Progenitor cell of endocrine pancreas (in vitro differentiated cells): ENCODE measurements around the gene PTPRT. TPM values are rescaled to one million over a fixed set of nuclear protein-coding genes. Genes with fewer than 3 reads are reported as not detected.

Experiments used
- DNase-seq: peaks from one replicate; pipeline ENCODE4 v3.0.0; 2021; ENCODE audit warnings: low spot score; ENCODE audit not compliant: unreplicated experiment
- H3K27ac Mint-ChIP-seq: 2 replicates; pipeline ENCODE4 v1.8.0; 2021; ENCODE audit warnings: mild to moderate bottlenecking, moderate library complexity, mixed read lengths
- H3K27me3 Mint-ChIP-seq: 2 replicates; pipeline ENCODE4 v1.8.0; 2021; ENCODE audit warnings: mixed read lengths
- H3K36me3 Mint-ChIP-seq: 2 replicates; pipeline ENCODE4 v1.8.0; 2022; ENCODE audit warnings: mixed read lengths; ENCODE audit not compliant: insufficient read depth
- H3K4me1 Mint-ChIP-seq: 2 replicates; pipeline ENCODE4 v1.8.0; 2021; ENCODE audit warnings: low read depth, mixed read lengths
- H3K4me3 Mint-ChIP-seq: 2 replicates; pipeline ENCODE4 v1.8.0; 2021; ENCODE audit warnings: low read depth, mild to moderate bottlenecking, moderate library complexity, mixed read lengths
- H3K9me3 Mint-ChIP-seq: 2 replicates; pipeline ENCODE4 v1.8.0; 2021; ENCODE audit warnings: low read depth, mixed read lengths
- total RNA-seq: library from RNA; stranded (reverse); gene quantifications from 2 replicates; pipeline ENCODE4 v1.2.1, GENCODE V29; 2021
- TF ChIP-seq, protein P1 (sequence below): fragments of 200-600 bp; sonication (generic); IDR thresholded peaks from one replicate; pipeline ENCODE4 v1.5.0; 2021; ENCODE audit warnings: antibody characterized with exemption, mild to moderate bottlenecking; ENCODE audit not compliant: unreplicated experiment

The PTPRT gene
- total RNA-seq, 1 donor from 2014 or later = 65.9 TPM

DNA sequence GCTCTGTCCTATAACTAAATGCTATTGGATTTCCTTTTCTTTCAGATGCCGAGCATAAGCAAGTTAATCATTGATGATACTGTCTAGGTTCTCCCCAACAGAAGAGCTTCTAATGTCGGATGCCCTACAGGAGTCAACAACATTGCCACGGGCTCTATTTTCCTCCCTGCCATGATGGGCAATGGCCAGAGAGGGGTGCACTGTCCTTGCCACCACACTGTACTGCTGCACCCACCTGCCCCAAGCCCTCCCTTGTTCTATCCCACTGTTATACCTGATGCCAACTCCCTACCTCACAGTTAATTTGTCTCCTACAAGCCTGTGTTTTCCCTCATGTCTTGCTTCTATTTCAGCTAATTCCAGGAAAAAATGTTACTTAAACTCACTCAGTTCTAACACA, 797.9 kb downstream of the PTPRT start:
- Mint-ChIP-seq H3K36me3 (peaks cover 6% of the 10 kb centered on the region), H3K4me3 (no peak overlapping the region), H3K9me3 (no peaks in the 10 kb centered on the region), H3K4me1 (peaks cover 3% of the 10 kb centered on the region), H3K27ac (no peak overlapping the region), H3K27me3 (no peaks in the 10 kb centered on the region)
- TF ChIP-seq, protein P1, sequence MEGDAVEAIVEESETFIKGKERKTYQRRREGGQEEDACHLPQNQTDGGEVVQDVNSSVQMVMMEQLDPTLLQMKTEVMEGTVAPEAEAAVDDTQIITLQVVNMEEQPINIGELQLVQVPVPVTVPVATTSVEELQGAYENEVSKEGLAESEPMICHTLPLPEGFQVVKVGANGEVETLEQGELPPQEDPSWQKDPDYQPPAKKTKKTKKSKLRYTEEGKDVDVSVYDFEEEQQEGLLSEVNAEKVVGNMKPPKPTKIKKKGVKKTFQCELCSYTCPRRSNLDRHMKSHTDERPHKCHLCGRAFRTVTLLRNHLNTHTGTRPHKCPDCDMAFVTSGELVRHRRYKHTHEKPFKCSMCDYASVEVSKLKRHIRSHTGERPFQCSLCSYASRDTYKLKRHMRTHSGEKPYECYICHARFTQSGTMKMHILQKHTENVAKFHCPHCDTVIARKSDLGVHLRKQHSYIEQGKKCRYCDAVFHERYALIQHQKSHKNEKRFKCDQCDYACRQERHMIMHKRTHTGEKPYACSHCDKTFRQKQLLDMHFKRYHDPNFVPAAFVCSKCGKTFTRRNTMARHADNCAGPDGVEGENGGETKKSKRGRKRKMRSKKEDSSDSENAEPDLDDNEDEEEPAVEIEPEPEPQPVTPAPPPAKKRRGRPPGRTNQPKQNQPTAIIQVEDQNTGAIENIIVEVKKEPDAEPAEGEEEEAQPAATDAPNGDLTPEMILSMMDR = no peak
- DNase-seq = no peak

DNA sequence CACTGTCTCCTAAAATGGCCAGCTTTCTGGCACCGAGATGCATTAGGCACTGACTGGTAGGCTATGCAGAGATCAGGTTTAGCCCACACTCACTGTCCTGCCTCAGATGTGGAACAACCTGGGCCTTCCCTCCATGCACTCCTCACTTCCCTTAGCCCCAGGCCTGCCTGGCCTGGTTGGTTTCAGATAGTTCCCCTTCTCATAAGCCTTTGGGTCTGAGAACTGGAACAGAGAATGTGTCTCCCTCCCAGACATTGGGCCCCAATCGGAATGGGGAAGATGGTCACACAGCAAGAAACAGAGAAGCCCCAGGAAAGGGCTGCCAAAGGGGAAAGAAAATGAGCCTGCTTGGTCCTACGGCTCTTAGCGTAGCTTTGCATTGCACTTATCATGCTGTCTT, 809.4 kb downstream of the PTPRT start:
- Mint-ChIP-seq H3K9me3 (no peaks in the 10 kb centered on the region), H3K4me3 (no peak overlapping the region), H3K36me3 (peaks cover 4% of the 10 kb centered on the region), H3K27ac (no peak overlapping the region), H3K4me1 (peaks cover 12% of the 10 kb centered on the region), H3K27me3 (peaks cover 23% of the 10 kb centered on the region)
- TF ChIP-seq, protein P1 = no peak
- DNase-seq = no peak

DNA sequence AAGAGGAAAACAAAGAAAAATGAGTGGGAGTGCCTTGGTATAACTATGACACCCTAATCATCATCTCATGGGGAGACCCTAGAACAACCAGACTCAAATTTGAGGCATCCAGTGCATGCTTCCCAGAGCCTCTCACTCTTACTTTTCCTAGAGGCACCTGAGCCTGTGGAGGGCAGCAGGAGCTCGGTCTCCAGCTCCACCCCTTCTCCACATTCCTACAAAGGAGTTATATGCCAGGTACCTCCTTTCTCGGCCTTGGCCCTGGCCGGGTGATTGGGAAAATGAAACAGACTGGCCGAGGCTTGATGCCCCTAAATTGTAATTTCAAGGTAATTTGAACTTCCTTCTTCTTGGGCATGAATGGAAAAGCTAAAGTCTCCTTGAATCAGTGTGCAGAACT, 810.3 kb downstream of the PTPRT start:
- no peak overlapping the region for H3K4me3 Mint-ChIP-seq
- H3K4me1 Mint-ChIP-seq = peaks cover 16% of the 10 kb centered on the region
- peaks cover 3% of the 10 kb centered on the region for H3K36me3 Mint-ChIP-seq
- DNase-seq = no peak
- TF ChIP-seq, protein P1 = no peak
- H3K27ac Mint-ChIP-seq = no peak overlapping the region
- H3K27me3 Mint-ChIP-seq = peaks cover 23% of the 10 kb centered on the region
- H3K9me3 Mint-ChIP-seq = no peaks in the 10 kb centered on the region

DNA sequence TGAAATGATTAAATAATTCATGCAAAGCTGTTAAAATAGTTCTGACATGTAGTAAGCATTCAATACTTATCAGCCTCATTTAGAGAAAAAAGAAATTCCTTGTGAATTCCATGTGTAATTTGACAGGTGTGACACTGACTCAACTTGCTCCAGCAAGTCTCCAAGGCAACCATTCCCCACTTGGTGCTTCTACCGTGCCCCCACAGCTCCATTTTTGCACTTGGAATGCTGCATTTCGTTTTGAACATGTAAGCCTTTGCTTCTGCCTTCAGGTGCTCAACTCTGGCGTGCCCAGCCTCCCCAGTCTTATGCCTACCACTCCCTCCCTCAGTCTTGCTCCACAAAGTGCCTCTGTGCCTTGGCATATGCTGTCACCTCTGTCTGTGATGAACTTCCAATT, 810.9 kb downstream of the PTPRT start:
- no peak for DNase-seq
- Mint-ChIP-seq H3K4me1 (peaks cover 20% of the 10 kb centered on the region), H3K9me3 (no peaks in the 10 kb centered on the region), H3K36me3 (peaks cover 3% of the 10 kb centered on the region), H3K27me3 (peaks cover 23% of the 10 kb centered on the region), H3K27ac (no peak overlapping the region), H3K4me3 (no peak overlapping the region)
- TF ChIP-seq, protein P1 = no peak

DNA sequence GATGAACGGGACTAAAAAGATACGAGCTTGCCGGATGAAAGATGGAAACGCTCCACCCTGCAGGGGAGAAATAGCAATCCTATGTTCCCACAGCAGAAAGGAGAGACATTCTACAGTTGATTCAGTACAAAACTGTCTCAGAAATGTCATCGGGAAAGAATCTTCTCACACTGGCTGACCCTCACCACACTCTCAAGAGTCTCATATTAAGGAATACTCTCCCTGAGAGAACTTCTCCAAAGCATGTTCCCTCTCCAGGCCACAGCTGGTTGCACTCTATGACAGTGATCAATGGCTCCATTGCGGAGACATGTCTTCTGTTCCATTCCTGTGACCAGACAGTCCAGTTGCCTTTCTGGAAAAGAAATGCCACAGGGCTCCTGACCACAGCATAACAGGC, 813.6 kb downstream of the PTPRT start:
- no peak overlapping the region for H3K4me3 Mint-ChIP-seq
- peaks cover 24% of the 10 kb centered on the region for H3K27me3 Mint-ChIP-seq
- H3K36me3 Mint-ChIP-seq = peaks cover 3% of the 10 kb centered on the region
- TF ChIP-seq, protein P1 = no peak
- no peak for DNase-seq
- no peak overlapping the region for H3K27ac Mint-ChIP-seq
- peaks cover 19% of the 10 kb centered on the region for H3K4me1 Mint-ChIP-seq
- no peaks in the 10 kb centered on the region for H3K9me3 Mint-ChIP-seq
